ENCODE measurements around the gene OR51V1.

GRCh38 chr11:5243816-5244180, 43.3 kb upstream of the OR51V1 start:
- no peak for TF ChIP-seq CTCF (IDR thresholded peaks at IDR 0.05)
- no peak for TF ChIP-seq ZFX (IDR thresholded peaks at IDR 0.05; ENCODE audit: borderline replicate concordance)
